Lower leg skin (tissue), 4 donors: Measurements from ENCODE around the gene NR6A1. TPM values are rescaled to one million over a fixed set of nuclear protein-coding genes. Genes with fewer than 3 reads are reported as not detected.

Source experiments
- DNase-seq, 2 donors: peaks; one replicate each; pipeline ENCODE4 v3.0.0-alpha.2; 2019; ENCODE audit warnings: low spot score in 2 of 2
- H3K4me3 ChIP-seq: fragments of 200-600 bp; sonication (generic); 2 replicates; pipeline ENCODE4 v1.5.1; 2017; ENCODE audit warnings: mild to moderate bottlenecking, low read depth; ENCODE audit not compliant: poor library complexity, severe bottlenecking
- CTCF ChIP-seq, 3 donors: fragments of 450-650 bp; IDR thresholded peaks; one replicate each; pipeline ENCODE4 v1.5.1; 2016; ENCODE audit warnings: antibody characterized with exemption in 3 of 3, mild to moderate bottlenecking in 3 of 3, moderate library complexity in 2 of 3
- POLR2A ChIP-seq, 2 donors: fragments of 450-650 bp; IDR thresholded peaks; one replicate each; pipeline ENCODE4 v1.6.1; 2016 to 2017; ENCODE audit warnings: antibody characterized with exemption in 2 of 2, mild to moderate bottlenecking in 1 of 2, moderate library complexity in 1 of 2
- WGBS, 2 donors: methylation state at CpG; one replicate each; pipeline ENCODE4 v1.1.5; 2018; 5-methylcytosine and 5-hydroxymethylcytosine counted together
- intact Hi-C: fragments of 100-400 bp; cut with DNase I; formaldehyde crosslinking; loops from one replicate; pipeline ENCODE4 v1.15.0; 2023; ENCODE audit warnings: low total_unique reads
- total RNA-seq, 4 donors: library from RNA; depleted of rRNA; stranded (reverse); fragments of >200 nt; gene quantifications; one replicate each; pipeline ENCODE4 v1.1.0, GENCODE V29; 2016

The NR6A1 gene
- total RNA-seq, 4 donors from 2014 or later = 3.0 to 4.9 (median 3.8) TPM

GRCh38 chr9:124673063-124673462, 98.0 kb downstream of the NR6A1 start:
- TF ChIP-seq POLR2A (IDR thresholded peaks at IDR 0.05) (no peak), CTCF (IDR thresholded peaks at IDR 0.05) (no peak)

GRCh38 chr9:124671861-124672260, 99.2 kb downstream of the NR6A1 start:
- TF ChIP-seq POLR2A (IDR thresholded peaks at IDR 0.05) (no peak), CTCF (IDR thresholded peaks at IDR 0.05) (no peak)
- 81 to 84% methylated on average over 6 of the region's 6 CpGs for WGBS, 2 donors
- no peak overlapping the region for H3K4me3 ChIP-seq
- no peak for DNase-seq
- intact Hi-C loops = no loop called here

More at GRCh38 chr9:124673063-124673462, 98.0 kb downstream of the NR6A1 start:
- 91 to 97% methylated on average over 3 of the region's 3 CpGs for WGBS, 2 donors
- DNase-seq = no peak
- H3K4me3 ChIP-seq = no peak overlapping the region
- intact Hi-C loops = no loop called here

DNA sequence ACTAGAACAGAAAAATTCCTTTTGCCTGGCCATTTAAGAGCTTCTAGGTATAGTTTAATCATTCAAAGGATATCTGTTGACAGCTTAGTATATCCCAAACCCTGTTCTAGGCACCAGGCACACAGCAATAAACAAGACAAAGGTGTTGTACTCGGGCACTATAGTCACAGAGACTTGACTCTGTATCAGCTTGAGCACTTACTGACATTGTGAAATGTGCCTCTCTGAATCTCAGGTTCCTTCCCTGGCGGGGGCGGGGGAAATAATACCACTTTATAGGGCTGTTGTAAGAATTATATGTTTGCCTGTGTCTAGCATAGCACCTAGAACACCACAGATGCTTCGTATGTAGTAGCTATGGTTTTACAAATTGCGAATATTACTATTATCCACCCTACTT, 104.5 kb downstream of the NR6A1 start:
- intact Hi-C loops = no loop called here
- no peak overlapping the region for H3K4me3 ChIP-seq
- TF ChIP-seq POLR2A (IDR thresholded peaks at IDR 0.05) (no peak), CTCF (IDR thresholded peaks at IDR 0.05) (no peak)
- WGBS, 2 donors = 97 to 98% methylated on average over 5 of the region's 5 CpGs
- DNase-seq = no peak

DNA sequence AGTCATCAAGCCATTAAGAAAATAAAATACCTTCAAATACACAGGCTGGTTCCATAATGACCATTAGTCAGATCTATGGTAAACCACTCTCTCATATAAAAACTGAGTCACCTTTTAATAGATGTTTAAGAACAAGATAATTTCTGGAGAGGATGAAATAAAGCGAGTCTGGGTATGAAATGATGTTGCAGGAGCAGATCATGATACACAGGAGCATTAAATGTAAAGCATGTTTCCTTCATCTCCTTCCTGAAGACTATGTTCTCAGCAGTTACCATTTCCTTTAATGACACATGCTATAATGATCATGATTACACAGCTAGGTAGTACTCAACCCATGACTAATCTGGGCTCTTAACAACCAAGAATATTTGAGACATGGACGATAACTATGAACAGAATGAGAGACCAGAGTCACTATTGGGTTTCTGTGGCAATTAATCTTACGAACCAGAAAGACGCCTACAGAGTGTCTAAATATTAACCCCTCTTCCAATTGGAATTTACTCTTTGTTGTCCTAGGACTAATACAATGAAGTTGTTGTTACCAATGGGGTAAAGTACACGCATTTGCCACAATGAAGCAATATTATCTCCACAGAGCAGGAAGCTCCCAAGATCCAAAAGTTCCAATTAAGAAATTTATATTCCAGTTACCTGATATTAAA, 105.6 kb downstream of the NR6A1 start:
- intact Hi-C loops = no loop called here
- WGBS, 2 donors = 76 to 77% methylated on average over 5 of the region's 5 CpGs
- TF ChIP-seq POLR2A (IDR thresholded peaks at IDR 0.05) (no peak), CTCF (IDR thresholded peaks at IDR 0.05) (no peak)
- no peak for DNase-seq
- H3K4me3 ChIP-seq = no peak overlapping the region

- WGBS, 2 donors = 89 to 91% methylated on average over 2 of the region's 2 CpGs
Observed at GRCh38 chr9:124664143-124664542, 107.0 kb downstream of the NR6A1 start.

More at GRCh38 chr9:124664143-124664542, 107.0 kb downstream of the NR6A1 start:
- H3K4me3 ChIP-seq = no peak overlapping the region
- no peak for DNase-seq
- intact Hi-C loops = no loop called here
- TF ChIP-seq CTCF (IDR thresholded peaks at IDR 0.05) (no peak), POLR2A (IDR thresholded peaks at IDR 0.05) (no peak)
